SK-N-SH treated with all-trans-retinoic acid at 6 μM for 48 hours (cell line): ENCODE measurements around the gene PDZD4.

Experiments
- ATAC-seq: fragments of 200-7000 bp; cut with Tn5 transposase; 3 replicates; pipeline ENCODE4 v1.9.1; 2020; ENCODE audit warnings: mild to moderate bottlenecking, moderate library complexity
- ARNTL ChIP-seq: fragments of 450-650 bp; formaldehyde crosslinking; IDR thresholded peaks from 2 replicates; pipeline ENCODE4 v1.5.0; 2020; ENCODE audit warnings: low read depth, mild to moderate bottlenecking, moderate library complexity, borderline replicate concordance
- BACH2 ChIP-seq: fragments of 250-450 bp; sonication (Bioruptor Pico); IDR thresholded peaks from 2 replicates; pipeline ENCODE4 v1.9.0; 2021; ENCODE audit warnings: mild to moderate bottlenecking, borderline replicate concordance
- CREB5 ChIP-seq: fragments of 250-450 bp; sonication (Bioruptor Pico); IDR thresholded peaks from 2 replicates; pipeline ENCODE4 v1.5.1; 2020; ENCODE audit warnings: low read depth, mild to moderate bottlenecking, moderate library complexity
- CSDC2 ChIP-seq: fragments of 250-450 bp; sonication (Bioruptor Pico); IDR thresholded peaks from 2 replicates; pipeline ENCODE4 v1.5.0; 2020; ENCODE audit warnings: mild to moderate bottlenecking, moderate library complexity
- CSRNP3 ChIP-seq: fragments of 250-450 bp; sonication (Bioruptor Pico); IDR thresholded peaks from 2 replicates; pipeline ENCODE4 v1.5.1; 2021; ENCODE audit warnings: mild to moderate bottlenecking, moderate library complexity
- ESRRG ChIP-seq: fragments of 250-450 bp; sonication (Bioruptor Pico); IDR thresholded peaks from 2 replicates; pipeline ENCODE4 v1.6.1; 2021; ENCODE audit warnings: mild to moderate bottlenecking
- GLIS3 ChIP-seq: fragments of 250-450 bp; sonication (Bioruptor Pico); IDR thresholded peaks from 2 replicates; pipeline ENCODE4 v1.5.0; 2020; ENCODE audit warnings: mild to moderate bottlenecking, moderate library complexity
- ISL1 ChIP-seq: fragments of 250-450 bp; sonication (Bioruptor Pico); IDR thresholded peaks from 2 replicates; pipeline ENCODE4 v2.1.2; 2022; ENCODE audit warnings: mild to moderate bottlenecking, moderate library complexity
- PATZ1 ChIP-seq: fragments of 250-450 bp; sonication (Bioruptor Pico); IDR thresholded peaks from 2 replicates; pipeline ENCODE4 v1.8.0; 2020; ENCODE audit warnings: mild to moderate bottlenecking, moderate library complexity, borderline replicate concordance
- POU6F1 ChIP-seq: fragments of 250-450 bp; sonication (Bioruptor Pico); IDR thresholded peaks from 2 replicates; pipeline ENCODE4 v1.8.0; 2021; ENCODE audit warnings: low read depth, mild to moderate bottlenecking, moderate library complexity, borderline replicate concordance
- PPARA ChIP-seq: fragments of 250-450 bp; sonication (Bioruptor Pico); IDR thresholded peaks from 2 replicates; pipeline ENCODE4 v1.5.0; 2020; ENCODE audit warnings: mild to moderate bottlenecking, borderline replicate concordance
- RARB ChIP-seq: fragments of 250-450 bp; sonication (Bioruptor Pico); IDR thresholded peaks from 2 replicates; pipeline ENCODE4 v1.8.0; 2021; ENCODE audit warnings: mild to moderate bottlenecking, moderate library complexity
- SNAI2 ChIP-seq: fragments of 250-450 bp; sonication (Bioruptor Pico); IDR thresholded peaks from 2 replicates; pipeline ENCODE4 v1.5.0; 2020; ENCODE audit warnings: mild to moderate bottlenecking, moderate library complexity
- ZC3H10 ChIP-seq: fragments of 250-450 bp; sonication (Bioruptor Pico); IDR thresholded peaks from 2 replicates; pipeline ENCODE4 v1.5.1; 2021; ENCODE audit warnings: mild to moderate bottlenecking, moderate library complexity
- ZFP30 ChIP-seq: fragments of 450-650 bp; formaldehyde crosslinking; IDR thresholded peaks from 2 replicates; pipeline ENCODE4 v1.5.0; 2022; ENCODE audit warnings: mild to moderate bottlenecking, moderate library complexity
- ZNF565 ChIP-seq: fragments of 450-650 bp; formaldehyde crosslinking; conservative IDR thresholded peaks from 2 replicates; pipeline ENCODE4 v1.5.0; 2020; ENCODE audit warnings: low read depth, mild to moderate bottlenecking, moderate library complexity
- ZNF70 ChIP-seq: fragments of 450-650 bp; formaldehyde crosslinking; IDR thresholded peaks from 2 replicates; pipeline ENCODE4 v1.5.0; 2020; ENCODE audit warnings: mild to moderate bottlenecking, moderate library complexity

Gene PDZD4

GRCh38 chrX:153857348-153857903 lies 27.1 kb upstream of the PDZD4 start:
- no peak for TF ChIP-seq PPARA (CRISPR knock-in tag)
- TF ChIP-seq GLIS3 (CRISPR knock-in tag): no peak
- no peak for TF ChIP-seq RARB (CRISPR knock-in tag)
- TF ChIP-seq ESRRG (CRISPR knock-in tag): no peak
- TF ChIP-seq POU6F1: no peak
- no peak for TF ChIP-seq BACH2 (CRISPR knock-in tag)
- no peak for ATAC-seq

- ATAC-seq: no peak
- TF ChIP-seq ESRRG (CRISPR knock-in tag) (no peak), CSRNP3 (CRISPR knock-in tag) (no peak)
Measured at GRCh38 chrX:153854702-153855101, 24.4 kb upstream of the PDZD4 start.

GRCh38 chrX:153853902-153854267 lies 23.5 kb upstream of the PDZD4 start:
- no peak for ATAC-seq
- TF ChIP-seq ARNTL: no peak
- no peak for TF ChIP-seq CREB5
- TF ChIP-seq BACH2 (CRISPR knock-in tag): no peak
- no peak for TF ChIP-seq ISL1
- TF ChIP-seq POU6F1: no peak
- TF ChIP-seq ZNF565 (CRISPR knock-in tag): no peak
- no peak for TF ChIP-seq RARB (CRISPR knock-in tag)
- TF ChIP-seq ZC3H10 (CRISPR knock-in tag): no peak

- no peak for ATAC-seq
- TF ChIP-seq CSDC2 (CRISPR knock-in tag): no peak
- TF ChIP-seq ISL1: no peak
- TF ChIP-seq PPARA (CRISPR knock-in tag): no peak
Measured at GRCh38 chrX:153853180-153853901, 23.0 kb upstream of the PDZD4 start.

- no peak for ATAC-seq
- TF ChIP-seq ZNF70 (CRISPR knock-in tag): no peak
Measured at GRCh38 chrX:153851981-153852380, 21.6 kb upstream of the PDZD4 start.

- no peak for TF ChIP-seq ZC3H10 (CRISPR knock-in tag)
- TF ChIP-seq ZNF70 (CRISPR knock-in tag): no peak
- TF ChIP-seq SNAI2 (CRISPR knock-in tag): no peak
- no peak for TF ChIP-seq ZFP30 (CRISPR knock-in tag)
- no peak for TF ChIP-seq CSRNP3 (CRISPR knock-in tag)
- TF ChIP-seq PATZ1: no peak
- ATAC-seq: no peak
Measured at GRCh38 chrX:153848325-153848724, 18.0 kb upstream of the PDZD4 start.
